KMS-11 (cell line): ENCODE results near the gene SLC37A4.

Experiments
- H2AFZ ChIP-seq: fragments of 200-600 bp; sonication (generic); 2 replicates; pipeline ENCODE4 v1.6.1; 2016; ENCODE audit warnings: antibody characterized with exemption, mixed run types, low read depth
- H3K27ac ChIP-seq: fragments of 200-600 bp; sonication (generic); 2 replicates; pipeline ENCODE4 v1.6.1; 2016; ENCODE audit warnings: mild to moderate bottlenecking, mixed run types
- H3K27me3 ChIP-seq: fragments of 200-600 bp; sonication (generic); 2 replicates; pipeline ENCODE4 v1.6.1; 2017; ENCODE audit warnings: mild to moderate bottlenecking, low read depth, mixed run types, moderate library complexity; ENCODE audit not compliant: insufficient read depth
- H3K36me3 ChIP-seq: fragments of 200-600 bp; sonication (generic); 2 replicates; pipeline ENCODE4 v1.6.1; 2017; ENCODE audit warnings: mild to moderate bottlenecking, mixed run types; ENCODE audit not compliant: insufficient read depth
- H3K4me1 ChIP-seq: fragments of 200-600 bp; sonication (generic); 2 replicates; pipeline ENCODE4 v1.6.1; 2016; ENCODE audit warnings: mild to moderate bottlenecking, low read depth, mixed run types; ENCODE audit not compliant: poor library complexity, severe bottlenecking
- H3K4me2 ChIP-seq: fragments of 200-600 bp; sonication (generic); 2 replicates; pipeline ENCODE4 v1.7.0; 2016; ENCODE audit warnings: mild to moderate bottlenecking, mixed run types
- H3K4me3 ChIP-seq: fragments of 200-600 bp; sonication (generic); IDR thresholded peaks from 2 replicates; pipeline ENCODE4 v1.6.1; 2017; ENCODE audit warnings: low read depth, low read length, mixed read lengths; ENCODE audit not compliant: insufficient read depth
- H3K79me2 ChIP-seq: fragments of 200-600 bp; sonication (generic); 2 replicates; pipeline ENCODE4 v1.6.1; 2016; ENCODE audit warnings: low read depth, mixed run types; ENCODE audit not compliant: insufficient read depth
- H3K9ac ChIP-seq: fragments of 200-600 bp; sonication (generic); 2 replicates; pipeline ENCODE4 v1.6.1; 2016; ENCODE audit warnings: mild to moderate bottlenecking, mixed run types
- H4K20me1 ChIP-seq: fragments of 200-600 bp; sonication (generic); 2 replicates; pipeline ENCODE4 v1.6.1; 2016; ENCODE audit warnings: mild to moderate bottlenecking, mixed run types; ENCODE audit not compliant: insufficient read depth
- CTCF ChIP-seq: fragments of 200-600 bp; sonication (generic); conservative IDR thresholded peaks from 2 replicates; pipeline ENCODE4 v1.6.1; 2017; ENCODE audit warnings: low read depth, mild to moderate bottlenecking, antibody characterized with exemption, low read length, moderate library complexity, mixed read lengths

Gene SLC37A4

GRCh38 chr11:119024430-119025098, 6.1 kb downstream of the SLC37A4 start:
- Histone ChIP-seq H3K27me3 (no peaks in the 10 kb centered on the region), H3K27ac (peak overlapping the region; percentile 87; the same call in 1 of the 2 replicates), H3K4me1 (peaks cover 81% of the 10 kb centered on the region), H3K79me2 (peaks cover 64% of the 10 kb centered on the region), H3K4me2 (peak overlapping the region; percentile 96), H3K9ac (no peak overlapping the region), H3K36me3 (no peaks in the 10 kb centered on the region; the same call in 1 of the 2 replicates), H2AFZ (no peak overlapping the region), H3K4me3 (no peak overlapping the region), H4K20me1 (no peaks in the 10 kb centered on the region)
- no peak for TF ChIP-seq CTCF

GRCh38 chr11:119023741-119024140, 6.9 kb downstream of the SLC37A4 start:
- Histone ChIP-seq H3K27ac (peak overlapping the region; percentile 87), H3K27me3 (no peaks in the 10 kb centered on the region), H2AFZ (no peak overlapping the region), H3K4me2 (peak overlapping the region; percentile 96), H3K9ac (peak overlapping the region; percentile 38; the same call in 1 of the 2 replicates), H3K4me1 (peaks cover 81% of the 10 kb centered on the region), H4K20me1 (no peaks in the 10 kb centered on the region), H3K4me3 (no peak overlapping the region), H3K79me2 (peaks cover 68% of the 10 kb centered on the region), H3K36me3 (no peaks in the 10 kb centered on the region; the same call in 1 of the 2 replicates)
- no peak for TF ChIP-seq CTCF

GRCh38 chr11:119021631-119022030, 9.0 kb downstream of the SLC37A4 start:
- peaks cover 63% of the 10 kb centered on the region for H3K79me2 ChIP-seq
- peak overlapping the region; percentile 68 for H3K4me2 ChIP-seq
- no peak for TF ChIP-seq CTCF
- H3K27ac ChIP-seq, result peak overlapping the region; percentile 87
- H3K27me3 ChIP-seq, result no peaks in the 10 kb centered on the region
- H2AFZ ChIP-seq, result no peak overlapping the region
- no peak overlapping the region for H3K4me3 ChIP-seq
- peaks cover 66% of the 10 kb centered on the region for H3K4me1 ChIP-seq
- H3K36me3 ChIP-seq, result no peaks in the 10 kb centered on the region; the same call in 1 of the 2 replicates
- no peak overlapping the region for H3K9ac ChIP-seq
- H4K20me1 ChIP-seq, result no peaks in the 10 kb centered on the region

GRCh38 chr11:119019996-119020395, 10.7 kb downstream of the SLC37A4 start:
- Histone ChIP-seq H3K4me3 (no peak overlapping the region), H2AFZ (no peak overlapping the region), H3K36me3 (no peaks in the 10 kb centered on the region; the same call in 1 of the 2 replicates), H3K27ac (peak overlapping the region; percentile 78; the same call in 1 of the 2 replicates), H3K9ac (peak overlapping the region; percentile 89; the same call in 1 of the 2 replicates), H3K4me2 (peak overlapping the region; percentile 68), H3K4me1 (peaks cover 58% of the 10 kb centered on the region), H3K27me3 (no peaks in the 10 kb centered on the region), H4K20me1 (no peaks in the 10 kb centered on the region), H3K79me2 (peaks cover 69% of the 10 kb centered on the region)
- no peak for TF ChIP-seq CTCF
